GM21367 (cell line): ENCODE data around the gene JARID2.

Source experiments
- ATAC-seq: cut with Tn5 transposase; IDR thresholded peaks from one replicate; pipeline ENCODE4 v1.9.1; 2021; ENCODE audit not compliant: unreplicated experiment

Gene JARID2

GRCh38 chr6:15330174-15330944, 84.5 kb downstream of the JARID2 start:
- no peak for ATAC-seq

DNA sequence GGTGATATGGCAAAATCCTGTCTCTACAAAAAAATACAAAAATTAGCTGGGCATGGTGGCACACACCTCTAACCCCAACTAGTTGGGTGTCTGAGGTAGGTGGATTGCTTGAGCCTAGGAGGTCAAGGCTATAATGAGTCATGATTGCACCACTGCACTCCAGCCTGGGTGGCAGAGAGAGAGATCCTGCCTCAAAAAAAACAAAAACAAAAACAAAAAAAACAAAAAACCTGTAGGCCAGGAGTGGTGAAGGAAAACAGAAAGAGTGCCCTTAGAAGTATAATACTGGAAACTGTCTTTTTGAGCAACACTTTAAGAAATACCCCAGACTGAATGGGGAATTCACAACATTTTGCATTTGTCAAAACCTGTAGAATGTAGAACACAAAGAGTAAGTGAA, 85.3 kb downstream of the JARID2 start:
- ATAC-seq: no peak

- ATAC-seq: no peak
Measured at GRCh38 chr6:15331629-15332251, 85.9 kb downstream of the JARID2 start.

- ATAC-seq: no peak
Measured at GRCh38 chr6:15332446-15332845, 86.6 kb downstream of the JARID2 start.

- no peak for ATAC-seq
Measured at GRCh38 chr6:15335385-15335784, 89.5 kb downstream of the JARID2 start.

DNA sequence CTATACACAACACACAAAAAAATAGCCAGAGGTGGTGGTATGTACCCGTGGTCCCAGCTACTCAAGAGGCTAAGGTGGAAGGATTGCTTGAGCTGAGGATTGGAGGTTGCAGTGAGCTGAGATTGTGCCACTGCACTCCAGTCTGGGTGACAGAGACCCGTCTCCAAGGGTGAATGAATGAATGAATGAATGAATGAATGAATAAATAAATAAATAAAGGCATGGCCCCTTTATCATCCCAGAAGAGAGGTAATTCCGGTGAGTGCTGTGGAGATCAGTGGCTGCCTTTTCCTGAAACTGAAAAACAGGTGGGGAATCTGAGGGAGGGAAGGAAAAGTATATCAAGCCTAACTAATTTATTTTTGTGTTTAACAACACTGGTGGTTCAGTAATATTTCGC, 90.0 kb downstream of the JARID2 start:
- ATAC-seq: no peak

DNA sequence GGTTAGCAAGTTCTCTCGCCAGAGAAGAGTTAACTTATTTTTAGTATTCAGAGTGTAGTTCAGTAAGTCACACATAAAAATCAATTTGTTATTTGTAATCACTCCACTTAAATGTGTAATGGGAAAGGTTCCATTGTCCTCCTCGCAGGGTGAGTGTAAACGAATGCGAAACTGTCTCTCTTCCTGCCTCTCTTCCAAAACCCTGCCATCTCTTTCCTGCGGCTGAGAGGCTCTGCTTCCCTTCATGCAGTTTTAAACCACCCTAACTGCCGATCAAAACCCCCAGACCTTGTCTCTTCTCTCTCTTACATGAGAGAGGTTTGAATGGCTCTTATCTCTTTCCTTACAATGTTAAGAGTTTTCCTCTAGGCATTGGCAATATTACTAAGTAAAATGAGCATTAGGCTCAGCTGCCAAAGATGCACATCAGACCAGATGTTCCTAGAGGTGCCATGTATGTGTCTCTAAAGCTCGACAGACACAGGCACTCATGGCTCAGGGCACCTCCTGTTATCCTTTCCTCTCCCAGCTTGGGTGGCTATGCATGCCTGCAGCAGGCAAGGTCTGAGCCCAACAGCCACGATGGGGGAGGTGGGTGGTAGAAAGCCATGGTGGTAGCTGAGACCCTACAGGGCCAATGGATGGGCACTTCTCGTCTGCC, 91.2 kb downstream of the JARID2 start:
- ATAC-seq: no peak

- ATAC-seq: no peak
Measured at GRCh38 chr6:15337582-15337981, 91.7 kb downstream of the JARID2 start.

- no peak for ATAC-seq
Measured at GRCh38 chr6:15338476-15338875, 92.6 kb downstream of the JARID2 start.

DNA sequence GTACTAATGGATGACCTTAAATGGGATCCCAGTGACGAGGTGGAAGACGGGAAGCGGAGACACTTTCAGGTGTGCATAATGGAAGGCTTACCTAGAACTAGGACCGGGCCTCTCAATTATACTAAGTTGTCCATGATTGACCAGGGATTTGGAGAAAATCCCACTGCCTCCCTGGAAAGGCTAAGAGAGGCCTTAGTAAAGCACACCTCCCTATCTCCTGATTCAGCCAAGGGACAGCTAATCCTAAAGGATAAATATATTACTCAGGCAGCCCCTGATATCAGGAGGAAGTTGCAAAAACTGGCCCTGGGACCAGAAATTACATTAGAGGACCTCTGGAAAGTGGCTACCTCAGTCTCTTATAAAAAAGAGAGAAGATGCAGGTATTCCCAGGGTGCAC, 93.2 kb downstream of the JARID2 start:
- no peak for ATAC-seq

GRCh38 chr6:15340105-15340601, 94.3 kb downstream of the JARID2 start:
- ATAC-seq: no peak

DNA sequence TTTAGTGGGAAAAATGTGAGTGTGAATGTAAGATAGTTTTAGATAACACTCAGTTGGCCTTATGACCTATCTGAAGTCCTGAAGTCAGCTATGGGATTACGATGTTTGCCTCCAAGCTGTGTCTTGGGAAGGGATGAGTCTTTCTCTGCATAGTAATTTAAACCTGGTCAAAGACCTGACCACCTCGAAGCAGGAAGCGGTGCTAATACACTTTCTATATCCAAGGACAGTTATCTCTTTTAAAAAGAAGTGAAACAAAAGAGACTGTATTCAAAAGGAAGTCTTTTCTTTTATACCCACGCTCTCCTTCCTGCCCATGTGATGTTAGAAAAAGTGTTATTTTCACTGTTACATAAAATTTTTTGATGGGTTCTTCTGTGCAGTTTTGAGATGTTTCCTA, 94.9 kb downstream of the JARID2 start:
- no peak for ATAC-seq

DNA sequence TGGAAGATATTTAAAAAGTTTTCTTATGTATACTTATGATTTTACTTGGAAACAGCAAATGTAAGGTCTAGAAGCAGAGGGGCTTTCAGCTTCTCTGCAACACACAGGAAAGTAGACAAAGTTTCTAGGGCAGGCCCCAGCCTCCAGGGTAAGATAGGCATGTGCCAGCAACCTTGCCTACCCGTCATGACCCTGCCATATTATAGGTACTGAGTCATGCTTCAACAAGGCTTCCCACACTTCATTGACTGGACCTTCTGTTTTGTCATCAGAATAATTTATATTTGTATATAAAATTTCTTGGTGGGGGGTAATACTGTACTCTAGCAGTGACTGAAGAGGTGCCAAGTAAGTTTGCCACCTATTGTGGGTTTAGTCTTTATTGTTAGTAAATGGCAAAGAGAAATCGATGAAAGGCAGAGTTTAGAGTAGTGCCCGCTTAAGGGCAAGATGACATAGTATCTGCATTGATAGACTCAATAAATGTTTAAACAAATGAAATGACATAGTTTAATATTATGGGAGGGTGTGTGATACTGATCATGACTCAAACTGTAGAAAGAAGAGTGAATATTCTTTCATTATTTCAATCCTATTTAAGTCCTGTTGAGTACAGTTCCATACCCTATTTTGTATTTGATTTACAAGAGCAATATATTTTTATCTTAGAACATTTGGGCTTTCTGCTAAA, 95.6 kb downstream of the JARID2 start:
- no peak for ATAC-seq

DNA sequence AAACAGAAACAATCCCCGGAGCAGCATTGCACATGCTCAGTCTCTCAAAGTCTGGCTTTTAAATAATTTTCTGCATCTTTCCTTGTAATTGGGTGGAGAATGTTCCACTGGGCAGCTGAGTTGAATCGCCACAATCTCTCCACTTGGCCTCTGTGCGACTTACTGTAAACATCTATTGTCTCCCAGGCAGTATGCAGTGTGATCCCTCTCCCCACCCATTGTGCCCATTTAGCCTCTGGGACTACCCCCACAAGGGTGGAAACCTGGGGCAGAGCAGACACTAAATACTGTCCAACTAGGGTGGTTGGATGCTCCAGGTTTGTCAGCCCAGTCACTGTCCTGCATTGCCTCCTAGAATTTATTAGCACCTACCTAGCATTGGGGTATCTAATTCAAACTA, 96.2 kb downstream of the JARID2 start:
- no peak for ATAC-seq

DNA sequence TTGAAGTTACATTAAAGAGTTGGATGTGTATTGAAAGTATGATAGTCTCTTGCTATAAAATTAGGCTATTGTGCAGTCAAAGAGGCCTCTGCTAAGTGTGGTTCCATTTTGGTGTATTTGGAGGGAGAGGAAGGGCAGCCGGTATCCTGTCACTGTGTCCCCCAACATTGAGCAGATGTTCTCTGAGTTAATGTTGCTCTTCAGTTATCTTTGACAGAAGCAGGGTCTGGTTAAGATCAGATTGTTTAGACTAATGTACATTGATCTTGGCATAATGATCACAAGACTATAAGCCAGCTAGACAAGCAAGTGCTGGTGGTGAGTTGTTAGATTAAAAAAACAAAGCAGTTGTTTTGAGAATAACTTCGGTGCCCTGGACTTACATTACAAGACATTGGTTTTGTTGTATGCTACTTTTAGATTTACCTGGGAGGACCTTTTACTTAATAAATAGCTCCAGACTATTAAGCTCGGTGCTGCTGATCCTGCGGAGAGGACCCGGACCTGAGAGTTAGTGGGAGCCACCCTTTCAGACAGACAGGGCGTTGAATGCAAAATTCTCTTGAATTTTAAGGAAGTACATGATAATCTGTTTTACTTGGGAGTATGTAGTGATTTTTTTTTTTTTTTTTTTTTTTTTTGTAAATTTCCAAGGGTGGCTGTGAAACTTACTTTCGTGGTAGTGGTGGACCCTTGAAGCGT, 97.8 kb downstream of the JARID2 start:
- no peak for ATAC-seq

GRCh38 chr6:15344192-15344519, 98.3 kb downstream of the JARID2 start:
- ATAC-seq: no peak

GRCh38 chr6:15344831-15345230, 99.0 kb downstream of the JARID2 start:
- no peak for ATAC-seq

DNA sequence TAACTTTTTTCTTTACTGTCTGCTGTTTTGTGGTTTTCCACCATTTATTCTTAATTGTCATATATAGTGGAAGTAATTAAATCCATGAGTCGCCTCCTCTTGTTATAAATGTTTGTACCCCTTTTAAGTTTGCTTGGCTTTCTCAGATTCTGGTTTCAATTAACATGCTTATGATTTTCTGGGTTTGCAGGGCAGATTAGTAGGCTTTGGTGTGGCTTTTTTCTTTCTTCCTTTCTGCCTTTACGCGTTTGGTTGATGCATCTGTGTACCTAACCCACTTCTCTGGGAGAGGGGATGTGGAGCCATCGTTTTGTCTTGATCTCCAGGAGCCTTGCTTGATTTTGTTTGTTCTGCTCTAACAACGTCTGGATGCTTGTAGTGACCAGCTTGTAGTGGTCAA, 100.4 kb downstream of the JARID2 start:
- ATAC-seq: no peak

DNA sequence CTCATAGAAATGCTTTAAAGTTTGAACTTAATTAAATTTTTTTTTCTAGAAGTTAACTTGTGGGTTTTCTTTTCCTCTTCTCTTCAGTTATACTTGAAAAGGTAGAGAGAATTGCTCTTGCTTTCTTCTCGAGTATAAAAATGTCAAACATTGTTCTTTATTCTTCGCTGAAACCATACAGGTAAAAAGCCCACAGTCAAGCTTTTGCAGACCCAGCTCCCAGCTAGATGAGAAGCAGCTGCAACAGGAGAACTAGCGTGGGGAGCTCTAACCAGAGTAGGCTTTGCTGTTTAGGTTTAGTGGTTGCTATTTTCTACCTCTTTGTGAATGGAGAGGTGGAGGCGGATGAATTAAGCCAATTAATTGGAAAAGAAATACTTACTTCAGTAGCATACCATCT, 102.7 kb downstream of the JARID2 start:
- no peak for ATAC-seq

- ATAC-seq: no peak
Measured at GRCh38 chr6:15349379-15349778, 103.5 kb downstream of the JARID2 start.
